Caco-2 (cell line): ENCODE measurements around the gene RHPN2. TPM values are rescaled to one million over a fixed set of nuclear protein-coding genes. Genes with fewer than 3 reads are reported as not detected.
"Not testable (repeated sequence)": the region's sequence is repeated elsewhere in the genome, so short reads cannot be mapped to it uniquely, and the experiment has no call there.

Experiments
- BruUV-seq: library from RNA; stranded (reverse); fragments of 400-500 nt; replicated peaks from 2 replicates; lab custom pipeline; 2021; lab: Mats Ljungman, UMichigan
- CTCF ChIA-PET: fragments of 300-600 bp; sonication (Branson Sonifier 250); formaldehyde crosslinking; loops from one replicate; lab custom pipeline; 2022; ENCODE audit warnings: antibody characterized with exemption; lab: Charles Lee
- POLR2A ChIA-PET: fragments of 300-600 bp; sonication (Branson Sonifier 250); formaldehyde crosslinking; loops from one replicate; lab custom pipeline; 2022; ENCODE audit warnings: antibody characterized with exemption; lab: Charles Lee
- DNase-seq, 2 experiments: peaks; one replicate each; pipeline versions ENCODE4 v3.0.0 to v3.0.0-alpha.2; 2020 to 2022
- H3K27me3 ChIP-seq: replicated peaks from 2 replicates; pipeline ENCODE4 v1.6.0; 2011; ENCODE audit warnings: low read length; ENCODE audit not compliant: control insufficient read depth, insufficient read depth
- H3K36me3 ChIP-seq: 2 replicates; pipeline ENCODE4 v1.5.1; 2011; ENCODE audit warnings: low read length; ENCODE audit not compliant: control insufficient read depth, insufficient read depth
- H3K4me1 ChIP-seq: fragments of 250-450 bp; sonication (Bioruptor Pico); 2 replicates; pipeline ENCODE4 v1.5.1; 2020; ENCODE audit warnings: mild to moderate bottlenecking
- H3K4me3 ChIP-seq: 2 replicates; pipeline ENCODE4 v1.5.1; 2011; ENCODE audit warnings: low read depth, mild to moderate bottlenecking, control low read depth, low read length
- H3K9me3 ChIP-seq: fragments of 250-450 bp; sonication (Bioruptor Pico); 2 replicates; pipeline ENCODE4 v1.5.1; 2020; ENCODE audit warnings: mild to moderate bottlenecking, moderate library complexity
- H3K27ac Mint-ChIP-seq: one replicate; pipeline ENCODE4 v1.8.0; 2022; ENCODE audit warnings: mixed read lengths; ENCODE audit not compliant: unreplicated experiment
- H3K27me3 Mint-ChIP-seq: one replicate; pipeline ENCODE4 v1.8.0; 2022; ENCODE audit warnings: mixed read lengths; ENCODE audit not compliant: insufficient read depth, unreplicated experiment
- H3K36me3 Mint-ChIP-seq: one replicate; pipeline ENCODE4 v1.8.0; 2022; ENCODE audit warnings: mild to moderate bottlenecking, mixed read lengths; ENCODE audit not compliant: insufficient read depth, unreplicated experiment
- H3K4me1 Mint-ChIP-seq: one replicate; pipeline ENCODE4 v1.8.0; 2022; ENCODE audit warnings: low read depth, mixed read lengths; ENCODE audit not compliant: unreplicated experiment
- H3K4me3 Mint-ChIP-seq: one replicate; pipeline ENCODE4 v1.8.0; 2022; ENCODE audit warnings: mild to moderate bottlenecking, moderate library complexity, mixed read lengths; ENCODE audit not compliant: unreplicated experiment
- H3K9me3 Mint-ChIP-seq: one replicate; pipeline ENCODE4 v1.8.0; 2022; ENCODE audit warnings: mixed read lengths; ENCODE audit not compliant: unreplicated experiment
- intact Hi-C: fragments of 100-400 bp; cut with micrococcal nuclease; formaldehyde crosslinking; loops from one replicate; pipeline ENCODE4 v1.10.0; 2022; ENCODE audit not compliant: unreplicated experiment
- total RNA-seq: library from RNA; stranded (reverse); gene quantifications from 2 replicates; pipeline ENCODE4 v1.2.3, GENCODE V29; 2022
- TF ChIP-seq, protein P1 (sequence below), 2 experiments: fragments of 200-600 bp in 1 of 2; IDR thresholded peaks; 1 replicate in 1 of 2; 2 replicates in 1 of 2; pipeline versions ENCODE4 v1.5.1 to v1.8.0; 2011 to 2022; ENCODE audit warnings: antibody characterized with exemption in 1 of 2, control low read depth in 1 of 2, inconsistent platforms in 1 of 2, low read depth in 1 of 2, low read length in 1 of 2, mild to moderate bottlenecking in 1 of 2, moderate library complexity in 1 of 2; ENCODE audit not compliant: insufficient read depth in 1 of 2, severe bottlenecking in 1 of 2, unreplicated experiment in 1 of 2

RHPN2 gene
- total RNA-seq, 1 experiment from 2014 or later: 69.5 TPM

- DNase-seq: no peak
- H3K9me3 Mint-ChIP-seq: no peaks in the 10 kb centered on the region
- H3K36me3 Mint-ChIP-seq: peaks cover 93% of the 10 kb centered on the region
- no peak overlapping the region for H3K4me3 ChIP-seq
- no TSS peak for BruUV-seq
- peak overlapping the region; percentile 52 for H3K27ac Mint-ChIP-seq
- no peaks in the 10 kb centered on the region for H3K27me3 Mint-ChIP-seq
- H3K27me3 ChIP-seq: no peaks in the 10 kb centered on the region
- no peaks in the 10 kb centered on the region for H3K4me1 Mint-ChIP-seq
- intact Hi-C loops: no loop called here
- no peaks in the 10 kb centered on the region; the same call in 1 of the 2 replicates for H3K36me3 ChIP-seq
- no peaks in the 10 kb centered on the region for H3K4me1 ChIP-seq
- no peak overlapping the region for H3K4me3 Mint-ChIP-seq
- H3K9me3 ChIP-seq: no peaks in the 10 kb centered on the region
- ChIA-PET CTCF (no interaction called here), POLR2A (no interaction called here)
- TF ChIP-seq, protein P1, sequence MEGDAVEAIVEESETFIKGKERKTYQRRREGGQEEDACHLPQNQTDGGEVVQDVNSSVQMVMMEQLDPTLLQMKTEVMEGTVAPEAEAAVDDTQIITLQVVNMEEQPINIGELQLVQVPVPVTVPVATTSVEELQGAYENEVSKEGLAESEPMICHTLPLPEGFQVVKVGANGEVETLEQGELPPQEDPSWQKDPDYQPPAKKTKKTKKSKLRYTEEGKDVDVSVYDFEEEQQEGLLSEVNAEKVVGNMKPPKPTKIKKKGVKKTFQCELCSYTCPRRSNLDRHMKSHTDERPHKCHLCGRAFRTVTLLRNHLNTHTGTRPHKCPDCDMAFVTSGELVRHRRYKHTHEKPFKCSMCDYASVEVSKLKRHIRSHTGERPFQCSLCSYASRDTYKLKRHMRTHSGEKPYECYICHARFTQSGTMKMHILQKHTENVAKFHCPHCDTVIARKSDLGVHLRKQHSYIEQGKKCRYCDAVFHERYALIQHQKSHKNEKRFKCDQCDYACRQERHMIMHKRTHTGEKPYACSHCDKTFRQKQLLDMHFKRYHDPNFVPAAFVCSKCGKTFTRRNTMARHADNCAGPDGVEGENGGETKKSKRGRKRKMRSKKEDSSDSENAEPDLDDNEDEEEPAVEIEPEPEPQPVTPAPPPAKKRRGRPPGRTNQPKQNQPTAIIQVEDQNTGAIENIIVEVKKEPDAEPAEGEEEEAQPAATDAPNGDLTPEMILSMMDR (IDR thresholded peaks at IDR 0.05; ENCODE audit: insufficient read depth in 1 of 2, low read depth in 1 of 2, low read length in 1 of 2, severe bottlenecking in 1 of 2, unreplicated experiment in 1 of 2): no peak
These were observed 76.0 kb downstream of the RHPN2 start for GRCh38 chr19:32988724-32989123.

GRCh38 chr19:32988254-32988653 lies 76.4 kb downstream of the RHPN2 start:
- BruUV-seq, H3K4me3 ChIP-seq, H3K9me3 Mint-ChIP-seq, H3K4me1 Mint-ChIP-seq, DNase-seq, intact Hi-C loops, H3K9me3 ChIP-seq, H3K27me3 Mint-ChIP-seq, H3K36me3 ChIP-seq, POLR2A ChIA-PET, H3K4me1 ChIP-seq, CTCF ChIA-PET, H3K27me3 ChIP-seq, H3K4me3 Mint-ChIP-seq: not testable (repeated sequence)
- H3K36me3 Mint-ChIP-seq: peaks cover 93% of the 10 kb centered on the region
- peak overlapping the region; percentile 52 for H3K27ac Mint-ChIP-seq

DNA sequence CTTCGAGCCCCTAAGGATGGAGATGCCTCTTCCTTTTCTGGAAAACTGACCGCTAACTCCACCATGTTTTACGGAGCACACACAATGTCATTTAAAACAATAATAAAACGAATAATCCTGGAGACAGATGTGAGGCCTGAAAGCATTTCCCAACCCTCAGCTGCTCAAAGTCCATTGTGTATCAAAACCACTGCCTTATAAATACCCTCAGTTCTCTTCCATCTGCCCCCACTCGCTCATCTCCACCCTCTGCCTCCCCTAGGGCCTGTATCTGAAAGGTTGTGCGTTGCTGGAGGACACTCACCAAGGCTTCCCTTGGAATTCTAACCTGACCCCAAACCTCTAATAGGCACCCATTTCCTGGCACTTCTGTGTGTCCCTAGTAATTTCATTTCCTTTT lies 82.2 kb downstream of the RHPN2 start:
- H3K4me3 ChIP-seq, H3K4me1 Mint-ChIP-seq, H3K4me3 Mint-ChIP-seq, POLR2A ChIA-PET, CTCF ChIA-PET, H3K4me1 ChIP-seq, BruUV-seq, DNase-seq, H3K9me3 Mint-ChIP-seq, H3K27me3 Mint-ChIP-seq, H3K9me3 ChIP-seq, H3K36me3 ChIP-seq, H3K27me3 ChIP-seq, intact Hi-C loops: not testable (repeated sequence)
- Mint-ChIP-seq H3K36me3 (peaks cover 81% of the 10 kb centered on the region), H3K27ac (peak overlapping the region; percentile 12)

DNA sequence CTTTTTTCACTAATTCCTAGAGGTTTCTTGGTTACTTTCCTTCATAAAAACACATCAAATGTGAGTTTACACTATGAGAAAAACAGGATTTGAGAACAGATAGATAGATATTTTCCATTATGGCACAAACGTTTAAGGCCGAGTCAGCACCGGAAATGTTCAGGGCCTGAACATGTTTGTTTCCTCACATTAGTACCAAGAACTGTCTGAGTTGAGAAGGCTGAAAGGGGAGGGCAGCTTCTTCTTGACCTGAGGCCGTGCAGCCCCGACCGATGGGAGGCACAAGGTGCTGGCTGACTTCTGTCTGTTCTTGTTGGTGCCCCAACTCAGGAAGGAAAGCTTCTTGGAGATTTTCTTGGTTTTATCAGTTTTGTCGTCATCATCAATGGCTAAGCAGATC lies 84.9 kb downstream of the RHPN2 start:
- H3K4me3 Mint-ChIP-seq, CTCF ChIA-PET, H3K27ac Mint-ChIP-seq, H3K4me1 ChIP-seq, H3K4me1 Mint-ChIP-seq, intact Hi-C loops, DNase-seq, H3K4me3 ChIP-seq, H3K36me3 ChIP-seq, BruUV-seq, H3K9me3 ChIP-seq, H3K9me3 Mint-ChIP-seq, H3K27me3 Mint-ChIP-seq, POLR2A ChIA-PET, H3K27me3 ChIP-seq: not testable (repeated sequence)
- peaks cover 81% of the 10 kb centered on the region for H3K36me3 Mint-ChIP-seq

DNA sequence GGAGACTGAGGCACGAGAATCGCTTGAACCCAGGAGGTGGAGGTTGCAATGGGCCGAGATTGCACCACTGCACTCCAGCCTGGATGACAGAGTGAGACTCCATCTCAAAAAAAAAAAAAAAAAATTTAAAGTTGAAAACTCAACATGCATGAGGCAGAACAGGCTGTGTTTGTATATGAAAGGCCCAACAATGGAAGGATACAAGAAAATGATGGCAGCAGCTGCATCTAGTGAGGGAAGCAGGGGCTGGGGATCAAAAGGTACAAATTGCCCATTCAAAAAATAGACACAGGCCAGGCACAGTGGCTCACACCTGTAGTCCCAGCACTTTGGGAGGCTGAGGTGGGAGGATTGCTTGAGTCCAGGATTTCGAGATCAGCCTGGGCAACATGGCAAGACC lies 86.9 kb downstream of the RHPN2 start:
- H3K36me3 ChIP-seq, intact Hi-C loops, H3K4me1 Mint-ChIP-seq, H3K27me3 Mint-ChIP-seq, BruUV-seq, DNase-seq, CTCF ChIA-PET, H3K4me3 Mint-ChIP-seq, H3K9me3 ChIP-seq, H3K27me3 ChIP-seq, POLR2A ChIA-PET, H3K27ac Mint-ChIP-seq, H3K4me3 ChIP-seq, H3K4me1 ChIP-seq, H3K9me3 Mint-ChIP-seq: not testable (repeated sequence)
- H3K36me3 Mint-ChIP-seq: peaks cover 87% of the 10 kb centered on the region
